Measurements from ENCODE around the gene PTPN9.

DNA sequence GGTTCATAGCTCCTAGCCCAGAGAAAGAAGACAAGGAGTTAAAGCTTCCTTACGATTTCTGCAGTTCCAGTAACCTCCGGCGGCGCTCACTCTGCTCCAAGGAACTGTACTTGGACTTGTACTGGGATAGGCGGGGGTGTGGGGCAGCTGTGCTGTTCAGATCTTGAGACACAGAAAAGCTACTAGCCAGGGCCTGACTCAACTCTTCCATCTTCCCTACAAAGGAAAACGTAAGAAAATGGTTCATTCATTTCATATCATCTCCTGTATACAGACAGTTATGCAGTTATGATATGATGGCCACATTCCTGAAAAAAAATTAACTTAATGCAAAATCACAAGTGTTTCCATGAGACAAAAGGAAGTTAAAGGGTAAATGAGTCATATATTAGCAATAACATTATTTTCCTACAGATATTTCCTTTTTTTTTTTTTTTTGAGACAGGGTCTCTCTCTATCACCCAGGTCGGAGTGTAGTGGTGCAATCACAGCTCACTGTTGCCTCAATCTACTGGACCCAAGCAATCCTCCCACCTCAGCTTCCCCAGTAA lies 41.8 kb upstream of the PTPN9 start:
- TF ChIP-seq, protein P1, sequence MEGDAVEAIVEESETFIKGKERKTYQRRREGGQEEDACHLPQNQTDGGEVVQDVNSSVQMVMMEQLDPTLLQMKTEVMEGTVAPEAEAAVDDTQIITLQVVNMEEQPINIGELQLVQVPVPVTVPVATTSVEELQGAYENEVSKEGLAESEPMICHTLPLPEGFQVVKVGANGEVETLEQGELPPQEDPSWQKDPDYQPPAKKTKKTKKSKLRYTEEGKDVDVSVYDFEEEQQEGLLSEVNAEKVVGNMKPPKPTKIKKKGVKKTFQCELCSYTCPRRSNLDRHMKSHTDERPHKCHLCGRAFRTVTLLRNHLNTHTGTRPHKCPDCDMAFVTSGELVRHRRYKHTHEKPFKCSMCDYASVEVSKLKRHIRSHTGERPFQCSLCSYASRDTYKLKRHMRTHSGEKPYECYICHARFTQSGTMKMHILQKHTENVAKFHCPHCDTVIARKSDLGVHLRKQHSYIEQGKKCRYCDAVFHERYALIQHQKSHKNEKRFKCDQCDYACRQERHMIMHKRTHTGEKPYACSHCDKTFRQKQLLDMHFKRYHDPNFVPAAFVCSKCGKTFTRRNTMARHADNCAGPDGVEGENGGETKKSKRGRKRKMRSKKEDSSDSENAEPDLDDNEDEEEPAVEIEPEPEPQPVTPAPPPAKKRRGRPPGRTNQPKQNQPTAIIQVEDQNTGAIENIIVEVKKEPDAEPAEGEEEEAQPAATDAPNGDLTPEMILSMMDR (IDR thresholded peaks at IDR 0.05; ENCODE audit: low read depth, low read length) = no peak
- no peak for TF ChIP-seq EZH2phosphoT487 (IDR thresholded peaks at IDR 0.05; ENCODE audit: low read depth)

Measured in OCI-LY3 (cell line).